ENCODE data around the gene ZBTB26.

DNA sequence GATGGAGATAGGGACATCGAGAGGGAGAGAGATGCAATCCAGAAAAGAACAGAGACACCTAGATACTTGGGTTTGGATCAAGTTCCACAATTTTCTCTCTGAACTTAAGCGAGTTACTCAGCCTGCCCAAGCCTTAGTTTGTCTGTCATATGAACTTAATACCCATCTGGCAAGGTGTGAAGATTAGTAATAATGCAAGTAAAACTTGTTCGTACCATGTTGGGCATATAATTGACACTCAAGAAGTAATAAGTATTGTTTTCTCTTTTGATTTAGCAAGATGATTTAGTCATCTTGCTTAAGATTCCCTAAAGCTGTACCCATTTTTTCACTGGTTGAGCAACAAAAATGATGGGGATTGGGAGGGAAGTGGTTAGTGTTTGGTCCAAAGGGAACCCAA, 17.0 kb upstream of the ZBTB26 start:
- TF ChIP-seq, protein P1, sequence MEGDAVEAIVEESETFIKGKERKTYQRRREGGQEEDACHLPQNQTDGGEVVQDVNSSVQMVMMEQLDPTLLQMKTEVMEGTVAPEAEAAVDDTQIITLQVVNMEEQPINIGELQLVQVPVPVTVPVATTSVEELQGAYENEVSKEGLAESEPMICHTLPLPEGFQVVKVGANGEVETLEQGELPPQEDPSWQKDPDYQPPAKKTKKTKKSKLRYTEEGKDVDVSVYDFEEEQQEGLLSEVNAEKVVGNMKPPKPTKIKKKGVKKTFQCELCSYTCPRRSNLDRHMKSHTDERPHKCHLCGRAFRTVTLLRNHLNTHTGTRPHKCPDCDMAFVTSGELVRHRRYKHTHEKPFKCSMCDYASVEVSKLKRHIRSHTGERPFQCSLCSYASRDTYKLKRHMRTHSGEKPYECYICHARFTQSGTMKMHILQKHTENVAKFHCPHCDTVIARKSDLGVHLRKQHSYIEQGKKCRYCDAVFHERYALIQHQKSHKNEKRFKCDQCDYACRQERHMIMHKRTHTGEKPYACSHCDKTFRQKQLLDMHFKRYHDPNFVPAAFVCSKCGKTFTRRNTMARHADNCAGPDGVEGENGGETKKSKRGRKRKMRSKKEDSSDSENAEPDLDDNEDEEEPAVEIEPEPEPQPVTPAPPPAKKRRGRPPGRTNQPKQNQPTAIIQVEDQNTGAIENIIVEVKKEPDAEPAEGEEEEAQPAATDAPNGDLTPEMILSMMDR (IDR thresholded peaks at IDR 0.05) = no peak
- TF ChIP-seq EZH2 (IDR thresholded peaks at IDR 0.05; ENCODE audit: borderline replicate concordance, insufficient read depth, low read depth, low read length, poor library complexity, severe bottlenecking) = no peak
